GM12878 (cell line): ENCODE data around the gene ADGRL3. TPM values are rescaled to one million over a fixed set of nuclear protein-coding genes. Genes with fewer than 3 reads are reported as not detected.

Experiments
- ATAC-seq: fragments of 200-7000 bp; cut with Tn5 transposase; 3 replicates; pipeline ENCODE4 v1.9.1; 2020; ENCODE audit warnings: mild to moderate bottlenecking, moderate library complexity
- BruUV-seq: library from RNA; stranded (reverse); fragments of 400-500 nt; replicated peaks from 2 replicates; lab custom pipeline; 2021; lab: Mats Ljungman, UMichigan
- CTCF ChIA-PET: fragments of 300-600 bp; sonication (Branson Sonifier 250); formaldehyde crosslinking; extraction: SDS; loops from one replicate; lab custom pipeline; 2021; ENCODE audit warnings: inconsistent platforms; lab: Yijun Ruan, JAX
- POLR2A ChIA-PET: fragments of 350-600 bp; formaldehyde crosslinking; extraction: SDS; loops from one replicate; lab custom pipeline; 2021; ENCODE audit warnings: inconsistent platforms; lab: Charles Lee
- RAD21 ChIA-PET: fragments of 300-600 bp; sonication (Branson Sonifier 250); formaldehyde crosslinking; loops from one replicate; lab custom pipeline; 2023; ENCODE audit warnings: antibody characterized with exemption; ENCODE audit not compliant: unreplicated experiment; lab: Charles Lee
- SMC1A ChIA-PET: fragments of 300-600 bp; sonication (Branson Sonifier 250); formaldehyde crosslinking; loops from one replicate; lab custom pipeline; 2023; ENCODE audit not compliant: unreplicated experiment, uncharacterized antibody; lab: Charles Lee
- DNase-seq: peaks from one replicate; pipeline ENCODE4 v3.0.0-alpha.2; 2011; ENCODE audit warnings: low read depth, low spot score
- FAIRE-seq: peaks from 3 replicates; lab custom pipeline; 2011; peaks lifted over from hg19 to GRCh38; lab: Jason Lieb, UNC
- H2AFZ ChIP-seq: 2 replicates; pipeline ENCODE4 v1.6.0; 2011; ENCODE audit warnings: low read depth, low read length, control low read depth; ENCODE audit not compliant: control insufficient read depth
- H3K27ac ChIP-seq: 2 replicates; pipeline ENCODE4 v1.5.1; 2011; ENCODE audit warnings: control low read depth; ENCODE audit not compliant: control insufficient read depth, insufficient read depth
- H3K27me3 ChIP-seq, 2 experiments: replicated peaks in 1 of 2; 2 replicates each; pipeline versions ENCODE4 v1.6.0 to v1.6.1; 2011; ENCODE audit warnings: low read length in 1 of 2; ENCODE audit not compliant: control insufficient read depth in 2 of 2, insufficient read depth in 2 of 2
- H3K36me3 ChIP-seq, 2 experiments: 2 replicates each; pipeline ENCODE4 v1.5.1; 2011; ENCODE audit warnings: low read length in 1 of 2; ENCODE audit not compliant: control insufficient read depth in 2 of 2, insufficient read depth in 2 of 2
- H3K4me1 ChIP-seq: 2 replicates; pipeline ENCODE4 v1.6.1; 2011; ENCODE audit warnings: mild to moderate bottlenecking, low read length, moderate library complexity, mixed read lengths; ENCODE audit not compliant: control insufficient read depth, insufficient read depth
- H3K4me2 ChIP-seq: 2 replicates; pipeline ENCODE4 v1.6.0; 2011; ENCODE audit warnings: control low read depth; ENCODE audit not compliant: control insufficient read depth, insufficient read depth
- H3K4me3 ChIP-seq: fragments of 200-600 bp; sonication (generic); 2 replicates; pipeline ENCODE4 v1.5.1; 2016
- H3K79me2 ChIP-seq: 2 replicates; pipeline ENCODE4 v1.6.0; 2011; ENCODE audit warnings: low read length; ENCODE audit not compliant: control insufficient read depth, insufficient read depth
- H3K9ac ChIP-seq: 2 replicates; pipeline ENCODE4 v1.8.0; 2011; ENCODE audit warnings: low read length, control low read depth, mixed read lengths; ENCODE audit not compliant: control insufficient read depth, insufficient read depth
- H3K9me3 ChIP-seq: replicated peaks from 3 replicates; pipeline ENCODE4 v1.5.1; 2011; ENCODE audit warnings: mild to moderate bottlenecking, low read length; ENCODE audit not compliant: control insufficient read depth, insufficient read depth
- H4K20me1 ChIP-seq: 2 replicates; pipeline ENCODE4 v1.6.0; 2011; ENCODE audit not compliant: control insufficient read depth, insufficient read depth
- CBX5 ChIP-seq: sonication (generic); IDR thresholded peaks from 2 replicates; pipeline ENCODE4 v1.6.1; 2016; ENCODE audit warnings: low read depth, moderate library complexity, mild to moderate bottlenecking, inconsistent platforms
- ETV6 ChIP-seq, 2 experiments: fragments of 450-650 bp in 1 of 2; IDR thresholded peaks in 1 of 2; conservative IDR thresholded peaks in 1 of 2; 2 replicates each; pipeline ENCODE4 v1.6.1; 2014; ENCODE audit warnings: antibody characterized with exemption in 1 of 2, borderline replicate concordance in 1 of 2, low read depth in 1 of 2, mild to moderate bottlenecking in 1 of 2, moderate library complexity in 1 of 2
- HDAC2 ChIP-seq: fragments of 200-600 bp; sonication (generic); IDR thresholded peaks from 2 replicates; pipeline ENCODE4 v1.6.1; 2017
- MYB ChIP-seq: fragments of 150-350 bp; IDR thresholded peaks from 2 replicates; pipeline ENCODE4 v1.6.1; 2014; ENCODE audit warnings: mild to moderate bottlenecking, low read depth, low read length, borderline replicate concordance
- MYC ChIP-seq: IDR thresholded peaks from 2 replicates; pipeline ENCODE4 v1.6.1; 2011; ENCODE audit warnings: mild to moderate bottlenecking, low read length, moderate library complexity, inconsistent platforms; ENCODE audit not compliant: insufficient read depth, insufficient replicate concordance, insufficient read length, severe bottlenecking
- NFYB ChIP-seq: IDR thresholded peaks from 2 replicates; pipeline ENCODE4 v1.6.1; 2011; ENCODE audit warnings: low read depth, mild to moderate bottlenecking, low read length, improper control_type of control experiment, moderate library complexity; ENCODE audit not compliant: insufficient read depth
- SIN3A ChIP-seq: IDR thresholded peaks from 2 replicates; pipeline ENCODE4 v1.6.1; 2012; ENCODE audit warnings: low read depth, low read length, improper control_type of control experiment
- SMAD1 ChIP-seq: fragments of 450-650 bp; IDR thresholded peaks from 2 replicates; pipeline ENCODE4 v1.6.1; 2018; ENCODE audit warnings: mild to moderate bottlenecking, low read depth; ENCODE audit not compliant: partially characterized antibody
- WRNIP1 ChIP-seq: IDR thresholded peaks from 2 replicates; pipeline ENCODE4 v1.6.1; 2011; ENCODE audit warnings: low read depth, low read length, improper control_type of control experiment, borderline replicate concordance
- ZSCAN29 ChIP-seq: fragments of 450-650 bp; IDR thresholded peaks from 2 replicates; pipeline ENCODE4 v1.6.1; 2017; ENCODE audit warnings: mild to moderate bottlenecking, moderate library complexity
- WGBS: methylation state at CpG from one replicate; pipeline ENCODE4 v1.1.6; 2016; ENCODE audit warnings: low lambda C conversion rate; ENCODE audit not compliant: insufficient replicate concordance, insufficient coverage; ENCODE audit errors: missing lambda C conversion rate; 5-methylcytosine and 5-hydroxymethylcytosine counted together
- in situ Hi-C: fragments of 300-500 bp; cut with MboI; formaldehyde crosslinking; loops from 9 replicates; pipeline ENCODE4 v1.14.3; 2018; ENCODE audit warnings: mixed read lengths
- intact Hi-C: fragments of 100-400 bp; cut with micrococcal nuclease; formaldehyde crosslinking; loops from one replicate; pipeline ENCODE4 v1.14.2; 2022; ENCODE audit not compliant: unreplicated experiment
- polyA plus RNA-seq, 11 experiments: library from polyadenylated mRNA; depleted of rRNA in 4 of 11; unstranded in 6 of 11; stranded (reverse) in 5 of 11; fragments of >200 nt; fragmentation: Nextera tagmentation in 4 of 11; fragmentation: Illumina TruSeq in 1 of 11; extraction: Ambion mirVana in 4 of 11; extraction: Trizol in 1 of 11; gene quantifications; 1 replicate in 1 of 11; 2 replicates in 10 of 11; pipeline versions ENCODE4 v1.2.1 to v1.2.3, GENCODE V29; 2011 to 2016; ENCODE audit warnings: inconsistent platforms in 2 of 11, missing spikeins in 2 of 11, low read depth in 1 of 11
- total RNA-seq, 4 experiments: library from RNA; depleted of rRNA in 3 of 4; stranded (reverse); fragments of >200 nt in 3 of 4; fragmentation: Illumina TruSeq in 1 of 4; extraction: Trizol in 1 of 4; gene quantifications; 2 replicates each; pipeline versions ENCODE4 v1.2.1 to v1.2.3, GENCODE V29; 2013 to 2021
- TF ChIP-seq, protein P1 (sequence below): fragments of 450-650 bp; IDR thresholded peaks from 2 replicates; pipeline ENCODE4 v1.6.1; 2017; ENCODE audit warnings: mild to moderate bottlenecking, moderate library complexity
- TF ChIP-seq, protein P2 (sequence below): IDR thresholded peaks from 2 replicates; pipeline ENCODE4 v1.6.1; 2011; ENCODE audit warnings: borderline replicate concordance, low read depth, mild to moderate bottlenecking, moderate library complexity, mixed read lengths, low read length; ENCODE audit not compliant: insufficient read depth; ENCODE audit errors: extremely low read length
- TF ChIP-seq, protein P3 (sequence below): IDR thresholded peaks from 2 replicates; pipeline ENCODE4 v1.6.1; 2012; ENCODE audit warnings: low read depth, low read length, improper control_type of control experiment
- TF ChIP-seq, protein P4 (sequence below): IDR thresholded peaks from 2 replicates; pipeline ENCODE4 v1.6.1; 2011; ENCODE audit warnings: low read depth, low read length, improper control_type of control experiment, borderline replicate concordance
- TF ChIP-seq, protein P5 (sequence below): fragments of 450-650 bp; IDR thresholded peaks from 2 replicates; pipeline ENCODE4 v1.6.1; 2017; ENCODE audit warnings: borderline replicate concordance

Gene ADGRL3
- total and polyA plus RNA-seq, 10 of the 15 experiments (the other 5 are each of a cell fraction or from before 2014, with no cell fraction given), result 1.1 TPM; not detected in 9

DNA sequence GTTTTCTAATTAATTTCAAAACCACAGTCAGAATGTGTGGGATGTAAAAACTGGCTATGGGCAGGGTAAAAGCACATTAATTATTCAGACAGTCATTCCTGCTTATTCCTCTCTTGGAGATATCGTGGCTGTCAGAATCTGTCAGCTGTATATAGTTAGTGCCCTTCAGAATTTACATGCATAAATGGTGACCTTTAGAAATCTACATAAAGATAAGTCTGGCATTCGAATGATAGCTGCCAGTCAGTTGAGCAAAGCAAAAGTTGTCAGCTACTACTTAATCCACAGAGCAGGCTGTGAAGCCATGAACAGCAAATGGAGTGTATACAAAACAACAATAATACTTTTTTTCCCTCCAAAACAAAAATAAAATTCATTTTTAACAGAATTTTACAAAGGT lies 189.5 kb downstream of the ADGRL3 start:
- in situ Hi-C loops, result no loop called here
- no peaks in the 10 kb centered on the region for H3K36me3 ChIP-seq
- no TSS peak for BruUV-seq
- ChIA-PET SMC1A (interaction anchor here (0.9 kb wide), 1 partner anchor 13 kb away, joined by 3 read pairs; no protein-coding TSS in a partner anchor), CTCF (no interaction called here), RAD21 (no interaction called here), POLR2A (no interaction called here)
- H3K4me1 ChIP-seq, result no peaks in the 10 kb centered on the region
- no peak overlapping the region for H3K27ac ChIP-seq
- H3K27me3 ChIP-seq, result no peaks in the 10 kb centered on the region
- H4K20me1 ChIP-seq, result no peaks in the 10 kb centered on the region
- H3K79me2 ChIP-seq, result no peaks in the 10 kb centered on the region
- no peaks in the 10 kb centered on the region for H3K9me3 ChIP-seq
- FAIRE-seq (no peak), DNase-seq (no peak), ATAC-seq (no peak)
- intact Hi-C loops, result no loop called here
- no peak overlapping the region for H3K4me3 ChIP-seq
- WGBS, result 0% methylated on average over 2 of the region's 2 CpGs
- H3K9ac ChIP-seq, result no peak overlapping the region
- no peak overlapping the region for H3K4me2 ChIP-seq
- no peak overlapping the region for H2AFZ ChIP-seq
- TF ChIP-seq SIN3A, result no peak
- TF ChIP-seq CBX5, result no peak
- TF ChIP-seq SMAD1, result no peak
- no peak for TF ChIP-seq MYB
- no peak for TF ChIP-seq HDAC2
- TF ChIP-seq, protein P1, sequence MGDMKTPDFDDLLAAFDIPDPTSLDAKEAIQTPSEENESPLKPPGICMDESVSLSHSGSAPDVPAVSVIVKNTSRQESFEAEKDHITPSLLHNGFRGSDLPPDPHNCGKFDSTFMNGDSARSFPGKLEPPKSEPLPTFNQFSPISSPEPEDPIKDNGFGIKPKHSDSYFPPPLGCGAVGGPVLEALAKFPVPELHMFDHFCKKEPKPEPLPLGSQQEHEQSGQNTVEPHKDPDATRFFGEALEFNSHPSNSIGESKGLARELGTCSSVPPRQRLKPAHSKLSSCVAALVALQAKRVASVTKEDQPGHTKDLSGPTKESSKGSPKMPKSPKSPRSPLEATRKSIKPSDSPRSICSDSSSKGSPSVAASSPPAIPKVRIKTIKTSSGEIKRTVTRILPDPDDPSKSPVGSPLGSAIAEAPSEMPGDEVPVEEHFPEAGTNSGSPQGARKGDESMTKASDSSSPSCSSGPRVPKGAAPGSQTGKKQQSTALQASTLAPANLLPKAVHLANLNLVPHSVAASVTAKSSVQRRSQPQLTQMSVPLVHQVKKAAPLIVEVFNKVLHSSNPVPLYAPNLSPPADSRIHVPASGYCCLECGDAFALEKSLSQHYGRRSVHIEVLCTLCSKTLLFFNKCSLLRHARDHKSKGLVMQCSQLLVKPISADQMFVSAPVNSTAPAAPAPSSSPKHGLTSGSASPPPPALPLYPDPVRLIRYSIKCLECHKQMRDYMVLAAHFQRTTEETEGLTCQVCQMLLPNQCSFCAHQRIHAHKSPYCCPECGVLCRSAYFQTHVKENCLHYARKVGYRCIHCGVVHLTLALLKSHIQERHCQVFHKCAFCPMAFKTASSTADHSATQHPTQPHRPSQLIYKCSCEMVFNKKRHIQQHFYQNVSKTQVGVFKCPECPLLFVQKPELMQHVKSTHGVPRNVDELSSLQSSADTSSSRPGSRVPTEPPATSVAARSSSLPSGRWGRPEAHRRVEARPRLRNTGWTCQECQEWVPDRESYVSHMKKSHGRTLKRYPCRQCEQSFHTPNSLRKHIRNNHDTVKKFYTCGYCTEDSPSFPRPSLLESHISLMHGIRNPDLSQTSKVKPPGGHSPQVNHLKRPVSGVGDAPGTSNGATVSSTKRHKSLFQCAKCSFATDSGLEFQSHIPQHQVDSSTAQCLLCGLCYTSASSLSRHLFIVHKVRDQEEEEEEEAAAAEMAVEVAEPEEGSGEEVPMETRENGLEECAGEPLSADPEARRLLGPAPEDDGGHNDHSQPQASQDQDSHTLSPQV, result no peak
- TF ChIP-seq, protein P2, sequence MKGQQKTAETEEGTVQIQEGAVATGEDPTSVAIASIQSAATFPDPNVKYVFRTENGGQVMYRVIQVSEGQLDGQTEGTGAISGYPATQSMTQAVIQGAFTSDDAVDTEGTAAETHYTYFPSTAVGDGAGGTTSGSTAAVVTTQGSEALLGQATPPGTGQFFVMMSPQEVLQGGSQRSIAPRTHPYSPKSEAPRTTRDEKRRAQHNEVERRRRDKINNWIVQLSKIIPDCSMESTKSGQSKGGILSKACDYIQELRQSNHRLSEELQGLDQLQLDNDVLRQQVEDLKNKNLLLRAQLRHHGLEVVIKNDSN, result no peak
- TF ChIP-seq ZSCAN29, result no peak
- TF ChIP-seq MYC, result no peak
- TF ChIP-seq, protein P3, sequence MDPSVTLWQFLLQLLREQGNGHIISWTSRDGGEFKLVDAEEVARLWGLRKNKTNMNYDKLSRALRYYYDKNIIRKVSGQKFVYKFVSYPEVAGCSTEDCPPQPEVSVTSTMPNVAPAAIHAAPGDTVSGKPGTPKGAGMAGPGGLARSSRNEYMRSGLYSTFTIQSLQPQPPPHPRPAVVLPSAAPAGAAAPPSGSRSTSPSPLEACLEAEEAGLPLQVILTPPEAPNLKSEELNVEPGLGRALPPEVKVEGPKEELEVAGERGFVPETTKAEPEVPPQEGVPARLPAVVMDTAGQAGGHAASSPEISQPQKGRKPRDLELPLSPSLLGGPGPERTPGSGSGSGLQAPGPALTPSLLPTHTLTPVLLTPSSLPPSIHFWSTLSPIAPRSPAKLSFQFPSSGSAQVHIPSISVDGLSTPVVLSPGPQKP, result no peak
- no peak for TF ChIP-seq WRNIP1
- TF ChIP-seq, protein P4, sequence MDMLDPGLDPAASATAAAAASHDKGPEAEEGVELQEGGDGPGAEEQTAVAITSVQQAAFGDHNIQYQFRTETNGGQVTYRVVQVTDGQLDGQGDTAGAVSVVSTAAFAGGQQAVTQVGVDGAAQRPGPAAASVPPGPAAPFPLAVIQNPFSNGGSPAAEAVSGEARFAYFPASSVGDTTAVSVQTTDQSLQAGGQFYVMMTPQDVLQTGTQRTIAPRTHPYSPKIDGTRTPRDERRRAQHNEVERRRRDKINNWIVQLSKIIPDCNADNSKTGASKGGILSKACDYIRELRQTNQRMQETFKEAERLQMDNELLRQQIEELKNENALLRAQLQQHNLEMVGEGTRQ, result no peak
- TF ChIP-seq NFYB, result no peak
- TF ChIP-seq ETV6 (conservative IDR thresholded peaks at IDR 0.05 in 1 of 2, IDR thresholded peaks at IDR 0.05 in 1 of 2; ENCODE audit: borderline replicate concordance in 1 of 2, low read depth in 1 of 2), result no peak
- TF ChIP-seq, protein P5, sequence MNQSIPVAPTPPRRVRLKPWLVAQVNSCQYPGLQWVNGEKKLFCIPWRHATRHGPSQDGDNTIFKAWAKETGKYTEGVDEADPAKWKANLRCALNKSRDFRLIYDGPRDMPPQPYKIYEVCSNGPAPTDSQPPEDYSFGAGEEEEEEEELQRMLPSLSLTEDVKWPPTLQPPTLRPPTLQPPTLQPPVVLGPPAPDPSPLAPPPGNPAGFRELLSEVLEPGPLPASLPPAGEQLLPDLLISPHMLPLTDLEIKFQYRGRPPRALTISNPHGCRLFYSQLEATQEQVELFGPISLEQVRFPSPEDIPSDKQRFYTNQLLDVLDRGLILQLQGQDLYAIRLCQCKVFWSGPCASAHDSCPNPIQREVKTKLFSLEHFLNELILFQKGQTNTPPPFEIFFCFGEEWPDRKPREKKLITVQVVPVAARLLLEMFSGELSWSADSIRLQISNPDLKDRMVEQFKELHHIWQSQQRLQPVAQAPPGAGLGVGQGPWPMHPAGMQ, result no peak
